ENCODE data around the gene SPSB4. TPM values are rescaled to one million over a fixed set of nuclear protein-coding genes. Genes with fewer than 3 reads are reported as not detected.

SPSB4 gene
- total RNA-seq, 2 experiments from 2014 or later = not detected

- Histone ChIP-seq H4K20me1 (ENCODE audit: insufficient read depth, low read length) (no peaks in the 10 kb centered on the region), H3K9me2 (ENCODE audit: insufficient read depth, low read length) (no peaks in the 10 kb centered on the region), H3K4me1 (ENCODE audit: insufficient read depth, low read length, poor library complexity, severe bottlenecking) (no peaks in the 10 kb centered on the region), H3K27ac (ENCODE audit: low read depth, low read length, poor library complexity, severe bottlenecking) (no peak overlapping the region), H3K4me2 (ENCODE audit: low read length) (no peak overlapping the region), H3K36me3 (ENCODE audit: insufficient read depth, low read length) (no peaks in the 10 kb centered on the region), H3K4me3 (ENCODE audit: low read depth, low read length, poor library complexity, severe bottlenecking) (no peak overlapping the region), H2AFZ (ENCODE audit: low read length) (no peak overlapping the region), H3K79me2 (ENCODE audit: insufficient read depth, low read depth, low read length) (no peaks in the 10 kb centered on the region), H3K9me3 (ENCODE audit: low read length) (no peaks in the 10 kb centered on the region)
- ChIA-PET POLR2A (no interaction called here), CTCF (ENCODE audit: unreplicated experiment) (no interaction called here)
- TF ChIP-seq, protein P1, sequence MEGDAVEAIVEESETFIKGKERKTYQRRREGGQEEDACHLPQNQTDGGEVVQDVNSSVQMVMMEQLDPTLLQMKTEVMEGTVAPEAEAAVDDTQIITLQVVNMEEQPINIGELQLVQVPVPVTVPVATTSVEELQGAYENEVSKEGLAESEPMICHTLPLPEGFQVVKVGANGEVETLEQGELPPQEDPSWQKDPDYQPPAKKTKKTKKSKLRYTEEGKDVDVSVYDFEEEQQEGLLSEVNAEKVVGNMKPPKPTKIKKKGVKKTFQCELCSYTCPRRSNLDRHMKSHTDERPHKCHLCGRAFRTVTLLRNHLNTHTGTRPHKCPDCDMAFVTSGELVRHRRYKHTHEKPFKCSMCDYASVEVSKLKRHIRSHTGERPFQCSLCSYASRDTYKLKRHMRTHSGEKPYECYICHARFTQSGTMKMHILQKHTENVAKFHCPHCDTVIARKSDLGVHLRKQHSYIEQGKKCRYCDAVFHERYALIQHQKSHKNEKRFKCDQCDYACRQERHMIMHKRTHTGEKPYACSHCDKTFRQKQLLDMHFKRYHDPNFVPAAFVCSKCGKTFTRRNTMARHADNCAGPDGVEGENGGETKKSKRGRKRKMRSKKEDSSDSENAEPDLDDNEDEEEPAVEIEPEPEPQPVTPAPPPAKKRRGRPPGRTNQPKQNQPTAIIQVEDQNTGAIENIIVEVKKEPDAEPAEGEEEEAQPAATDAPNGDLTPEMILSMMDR (conservative IDR thresholded peaks at IDR 0.05; ENCODE audit: low read length) = no peak
- TF ChIP-seq EZH2phosphoT487 (IDR thresholded peaks at IDR 0.05; ENCODE audit: borderline replicate concordance, low read depth, low read length) = no peak
- BruUV-seq (replicated peaks) = no TSS peak
- intact Hi-C loops (cut with micrococcal nuclease; ENCODE audit: unreplicated experiment) = no loop called here
- DNase-seq (ENCODE audit: low spot score) = no peak
These were observed 74.2 kb downstream of the SPSB4 start for GRCh38 chr3:141125351-141125750.

DNA sequence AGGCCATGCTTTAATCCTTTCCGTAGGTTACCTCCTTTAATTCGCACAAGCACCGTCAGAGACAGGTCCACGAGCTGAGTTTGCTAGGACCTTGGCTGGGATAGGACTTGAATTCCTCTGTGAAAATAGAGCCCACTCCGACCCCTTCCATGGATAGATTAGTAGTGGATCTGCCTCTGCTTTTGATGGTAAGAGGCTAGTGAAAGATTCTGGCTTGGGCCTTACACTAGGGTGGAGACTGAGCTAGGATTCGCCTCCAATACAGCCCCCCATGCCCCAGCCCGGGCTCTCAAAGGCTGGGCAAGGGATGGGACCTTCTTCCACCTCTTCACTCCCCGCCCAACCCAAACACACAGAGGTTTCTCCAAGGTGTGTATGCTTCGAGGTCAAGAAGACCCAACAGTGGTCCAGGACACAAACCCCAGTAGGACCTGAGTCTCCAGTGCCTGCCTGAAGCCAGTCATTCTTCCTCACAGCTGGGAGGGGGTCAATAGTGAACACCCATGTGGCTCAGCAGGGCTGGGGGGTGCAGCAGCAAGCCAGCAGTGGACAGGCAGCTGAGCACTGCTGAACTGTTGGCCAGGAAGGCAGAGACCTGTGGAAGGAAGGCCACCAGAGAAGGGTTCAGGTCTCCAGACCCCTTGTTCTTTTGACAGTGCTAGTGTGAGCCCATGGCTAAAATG, 75.7 kb downstream of the SPSB4 start:
- H3K4me3 ChIP-seq (ENCODE audit: low read depth, low read length, poor library complexity, severe bottlenecking) = no peak overlapping the region
- H3K9me3 ChIP-seq (ENCODE audit: low read length) = no peaks in the 10 kb centered on the region
- TF ChIP-seq, protein P1 (conservative IDR thresholded peaks at IDR 0.05; ENCODE audit: low read length) = no peak
- no peak for TF ChIP-seq EZH2phosphoT487 (IDR thresholded peaks at IDR 0.05; ENCODE audit: borderline replicate concordance, low read depth, low read length)
- DNase-seq (ENCODE audit: low spot score) = no peak
- BruUV-seq (replicated peaks) = no TSS peak
- no peaks in the 10 kb centered on the region for H3K79me2 ChIP-seq (ENCODE audit: insufficient read depth, low read depth, low read length)
- H2AFZ ChIP-seq (ENCODE audit: low read length) = no peak overlapping the region
- no peak overlapping the region for H3K27ac ChIP-seq (ENCODE audit: low read depth, low read length, poor library complexity, severe bottlenecking)
- POLR2A ChIA-PET = no interaction called here
- no peaks in the 10 kb centered on the region for H3K9me2 ChIP-seq (ENCODE audit: insufficient read depth, low read length)
- intact Hi-C loops (cut with micrococcal nuclease; ENCODE audit: unreplicated experiment) = no loop called here
- CTCF ChIA-PET (ENCODE audit: unreplicated experiment) = no interaction called here
- no peaks in the 10 kb centered on the region for H3K36me3 ChIP-seq (ENCODE audit: insufficient read depth, low read length)
- H4K20me1 ChIP-seq (ENCODE audit: insufficient read depth, low read length) = no peaks in the 10 kb centered on the region
- no peak overlapping the region for H3K4me2 ChIP-seq (ENCODE audit: low read length)
- H3K4me1 ChIP-seq (ENCODE audit: insufficient read depth, low read length, poor library complexity, severe bottlenecking) = no peaks in the 10 kb centered on the region

GRCh38 chr3:141127344-141128125, 76.4 kb downstream of the SPSB4 start:
- Histone ChIP-seq H2AFZ (ENCODE audit: low read length) (no peak overlapping the region), H3K4me1 (ENCODE audit: insufficient read depth, low read length, poor library complexity, severe bottlenecking) (no peaks in the 10 kb centered on the region), H3K9me3 (ENCODE audit: low read length) (no peaks in the 10 kb centered on the region), H3K9me2 (ENCODE audit: insufficient read depth, low read length) (no peaks in the 10 kb centered on the region), H3K36me3 (ENCODE audit: insufficient read depth, low read length) (no peaks in the 10 kb centered on the region), H3K4me3 (ENCODE audit: low read depth, low read length, poor library complexity, severe bottlenecking) (no peak overlapping the region), H4K20me1 (ENCODE audit: insufficient read depth, low read length) (no peaks in the 10 kb centered on the region), H3K27ac (ENCODE audit: low read depth, low read length, poor library complexity, severe bottlenecking) (no peak overlapping the region), H3K4me2 (ENCODE audit: low read length) (no peak overlapping the region), H3K79me2 (ENCODE audit: insufficient read depth, low read depth, low read length) (no peaks in the 10 kb centered on the region)
- TF ChIP-seq, protein P1 (conservative IDR thresholded peaks at IDR 0.05; ENCODE audit: low read length) = no peak
- TF ChIP-seq EZH2phosphoT487 (IDR thresholded peaks at IDR 0.05; ENCODE audit: borderline replicate concordance, low read depth, low read length) = no peak
- no TSS peak for BruUV-seq (replicated peaks)
- ChIA-PET POLR2A (interaction anchor here (0.5 to 0.6 kb wide), 2 partner anchors 16 to 246 kb away, joined by 3 to 6 read pairs; no protein-coding TSS in a partner anchor), CTCF (ENCODE audit: unreplicated experiment) (no interaction called here)
- DNase-seq (ENCODE audit: low spot score) = no peak
- intact Hi-C loops (cut with micrococcal nuclease; ENCODE audit: unreplicated experiment) = no loop called here
